H9 (cell line): Measurements from ENCODE around the gene SH3BP5. TPM values are rescaled to one million over a fixed set of nuclear protein-coding genes. Genes with fewer than 3 reads are reported as not detected.

Experiments
- DNase-seq: peaks from one replicate; pipeline ENCODE4 v3.0.0-alpha.2; 2017
- H2AFZ ChIP-seq: one replicate; pipeline ENCODE4 v1.6.1; 2013; ENCODE audit warnings: mild to moderate bottlenecking, low read length, control low read depth, moderate library complexity
- H2AK5ac ChIP-seq: 2 replicates; pipeline ENCODE4 v1.6.1; 2013; ENCODE audit warnings: low read length, control low read depth, mixed read lengths; ENCODE audit not compliant: insufficient read length
- H2BK120ac ChIP-seq: one replicate; pipeline ENCODE4 v1.6.1; 2013; ENCODE audit warnings: low read depth, mild to moderate bottlenecking, low read length, control low read depth, inconsistent platforms; ENCODE audit not compliant: poor library complexity, severe bottlenecking
- H2BK12ac ChIP-seq: 2 replicates; pipeline ENCODE4 v1.6.1; 2013; ENCODE audit warnings: low read length, control low read depth, mixed read lengths, low read depth; ENCODE audit not compliant: insufficient read length
- H2BK15ac ChIP-seq: 2 replicates; pipeline ENCODE4 v1.6.1; 2013; ENCODE audit warnings: low read depth, low read length, control low read depth
- H2BK20ac ChIP-seq: one replicate; pipeline ENCODE4 v1.6.1; 2013; ENCODE audit warnings: low read depth, mild to moderate bottlenecking, low read length, control low read depth, inconsistent platforms; ENCODE audit not compliant: poor library complexity, severe bottlenecking
- H2BK5ac ChIP-seq: 2 replicates; pipeline ENCODE4 v1.6.1; 2013; ENCODE audit warnings: low read length, control low read depth, mixed read lengths; ENCODE audit not compliant: insufficient read length
- H3K14ac ChIP-seq: 2 replicates; pipeline ENCODE4 v1.6.1; 2013; ENCODE audit warnings: low read length, control low read depth; ENCODE audit not compliant: insufficient read depth
- H3K18ac ChIP-seq: 2 replicates; pipeline ENCODE4 v1.6.1; 2013; ENCODE audit warnings: low read depth, mild to moderate bottlenecking, mixed read lengths, low read length, control low read depth; ENCODE audit not compliant: insufficient read length
- H3K23ac ChIP-seq: 2 replicates; pipeline ENCODE4 v1.6.1; 2013; ENCODE audit warnings: low read length, control low read depth, mixed read lengths, low read depth; ENCODE audit not compliant: insufficient read length
- H3K23me2 ChIP-seq: 2 replicates; pipeline ENCODE4 v1.6.1; 2013; ENCODE audit warnings: low read depth, mild to moderate bottlenecking, mixed read lengths, low read length, control low read depth; ENCODE audit not compliant: insufficient read length, poor library complexity, severe bottlenecking
- H3K27ac ChIP-seq: 2 replicates; pipeline ENCODE4 v1.5.1; 2013; ENCODE audit warnings: low read length, control low read depth, mixed read lengths, low read depth; ENCODE audit not compliant: insufficient read length
- H3K27me3 ChIP-seq: 2 replicates; pipeline ENCODE4 v1.6.1; 2013; ENCODE audit warnings: low read length, control low read depth, inconsistent platforms; ENCODE audit not compliant: insufficient read depth
- H3K4ac ChIP-seq: 2 replicates; pipeline ENCODE4 v1.6.1; 2013; ENCODE audit warnings: low read depth, mild to moderate bottlenecking, control low read depth, inconsistent platforms, low read length, moderate library complexity
- H3K4me1 ChIP-seq: 2 replicates; pipeline ENCODE4 v1.6.1; 2013; ENCODE audit warnings: low read length, control low read depth, inconsistent platforms; ENCODE audit not compliant: insufficient read depth
- H3K4me2 ChIP-seq: 2 replicates; pipeline ENCODE4 v1.6.1; 2013; ENCODE audit warnings: low read length, control low read depth, mixed read lengths; ENCODE audit not compliant: insufficient read length, insufficient read depth
- H3K56ac ChIP-seq: 2 replicates; pipeline ENCODE4 v1.6.1; 2013; ENCODE audit warnings: low read depth, mild to moderate bottlenecking, mixed read lengths, low read length, control low read depth; ENCODE audit not compliant: insufficient read length
- H3K79me1 ChIP-seq: 2 replicates; pipeline ENCODE4 v1.6.1; 2013; ENCODE audit warnings: low read depth, mild to moderate bottlenecking, moderate library complexity, low read length, control low read depth, inconsistent platforms; ENCODE audit not compliant: insufficient read depth, poor library complexity, severe bottlenecking
- H3K79me2 ChIP-seq: 2 replicates; pipeline ENCODE4 v1.6.1; 2013; ENCODE audit warnings: low read length, control low read depth, inconsistent platforms; ENCODE audit not compliant: insufficient read depth
- H3K9ac ChIP-seq: 2 replicates; pipeline ENCODE4 v1.6.1; 2013; ENCODE audit warnings: low read length, control low read depth, mixed read lengths; ENCODE audit not compliant: insufficient read length; ENCODE audit errors: extremely low read depth
- H3K9me3 ChIP-seq: one replicate; pipeline ENCODE4 v1.6.1; 2013; ENCODE audit warnings: low read depth, low read length, inconsistent platforms; ENCODE audit not compliant: control insufficient read depth
- H3T11ph ChIP-seq: one replicate; pipeline ENCODE4 v1.6.1; 2013; ENCODE audit warnings: mild to moderate bottlenecking, low read length, control low read depth, inconsistent platforms
- H4K20me1 ChIP-seq: one replicate; pipeline ENCODE4 v1.6.1; 2013; ENCODE audit not compliant: control insufficient read depth, insufficient read length, insufficient read depth
- H4K5ac ChIP-seq: 2 replicates; pipeline ENCODE4 v1.6.1; 2013; ENCODE audit warnings: low read depth, mild to moderate bottlenecking, mixed read lengths, low read length, control low read depth; ENCODE audit not compliant: insufficient read length
- H4K8ac ChIP-seq: replicated peaks from 2 replicates; pipeline ENCODE4 v1.6.1; 2013; ENCODE audit warnings: low read length, control low read depth, mixed read lengths, low read depth; ENCODE audit not compliant: insufficient read length
- H4K91ac ChIP-seq: 2 replicates; pipeline ENCODE4 v1.6.1; 2013; ENCODE audit warnings: low read depth, mild to moderate bottlenecking, moderate library complexity, mixed read lengths, low read length, control low read depth; ENCODE audit not compliant: insufficient read length
- H3K27ac Mint-ChIP-seq, 3 experiments: 2 replicates in 2 of 3; 3 replicates in 1 of 3; pipeline ENCODE4 v1.8.0; 2020 to 2021; ENCODE audit warnings: mixed read lengths in 3 of 3, mild to moderate bottlenecking in 1 of 3, moderate library complexity in 1 of 3
- H3K27me3 Mint-ChIP-seq: 2 replicates; pipeline ENCODE4 v1.8.0; 2021; ENCODE audit warnings: low read depth, mild to moderate bottlenecking, moderate library complexity, mixed read lengths
- H3K36me3 Mint-ChIP-seq, 3 experiments: 2 replicates in 2 of 3; 3 replicates in 1 of 3; pipeline ENCODE4 v1.8.0; 2020 to 2021; ENCODE audit warnings: low read depth in 3 of 3, mixed read lengths in 3 of 3; ENCODE audit not compliant: insufficient read depth in 1 of 3
- H3K4me1 Mint-ChIP-seq, 2 experiments: 2 replicates each; pipeline ENCODE4 v1.8.0; 2020; ENCODE audit warnings: mixed read lengths in 2 of 2
- H3K4me3 Mint-ChIP-seq, 2 experiments: 2 replicates in 1 of 2; 3 replicates in 1 of 2; pipeline ENCODE4 v1.8.0; 2020 to 2021; ENCODE audit warnings: mild to moderate bottlenecking in 2 of 2, mixed read lengths in 2 of 2, moderate library complexity in 1 of 2
- H3K9me3 Mint-ChIP-seq, 2 experiments: 2 replicates in 1 of 2; 3 replicates in 1 of 2; pipeline ENCODE4 v1.8.0; 2020; ENCODE audit warnings: mild to moderate bottlenecking in 2 of 2, mixed read lengths in 2 of 2, moderate library complexity in 1 of 2
- CTCF ChIP-seq: fragments of 200-600 bp; sonication (generic); conservative IDR thresholded peaks from 3 replicates; pipeline ENCODE4 v1.8.0; 2021; ENCODE audit warnings: antibody characterized with exemption, mild to moderate bottlenecking
- total RNA-seq: library from RNA; stranded (reverse); gene quantifications from 2 replicates; pipeline ENCODE4 v1.2.1, GENCODE V29; 2021

The SH3BP5 gene
- total RNA-seq, 1 experiment from 2014 or later = 6.8 TPM

DNA sequence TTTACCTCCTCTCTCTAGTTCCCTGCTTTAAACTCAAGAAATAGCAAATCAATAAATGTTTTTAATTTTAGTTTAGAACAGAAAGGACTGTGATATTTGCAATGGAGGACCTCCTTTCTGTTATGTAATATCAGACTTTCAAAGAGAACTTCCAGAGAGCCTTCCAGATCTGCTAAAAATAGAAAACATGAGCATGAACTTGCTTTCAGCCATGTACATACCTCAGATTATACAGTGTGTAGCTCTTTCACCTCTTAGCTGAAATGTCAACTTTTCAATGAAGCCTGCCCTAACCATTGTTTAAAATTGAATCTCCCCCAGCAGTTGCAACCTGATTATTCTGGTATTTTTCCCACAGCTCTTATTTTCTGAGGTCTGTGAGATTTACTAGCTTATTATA is 113.7 kb downstream of the SH3BP5 start:
- H4K8ac ChIP-seq = no peak overlapping the region
- H3K4ac ChIP-seq = no peak overlapping the region
- H2BK120ac ChIP-seq = no peak overlapping the region
- no peaks in the 10 kb centered on the region for H3K4me1 ChIP-seq
- H2AFZ ChIP-seq = no peak overlapping the region
- no peaks in the 10 kb centered on the region for H3K79me1 ChIP-seq
- no peak overlapping the region for H3K4me2 ChIP-seq
- H4K20me1 ChIP-seq = no peaks in the 10 kb centered on the region
- no peaks in the 10 kb centered on the region for H3K9me3 ChIP-seq
- Mint-ChIP-seq H3K36me3 (peaks cover 6 to 73% (median 44%) of the 10 kb centered on the region in 3 experiments; a peak in 6 of 7 replicates), H3K4me3 (no peak overlapping the region), H3K27ac (no peak overlapping the region; a peak in 1 of 7 replicates), H3K9me3 (no peaks in the 10 kb centered on the region), H3K4me1 (no peaks in the 10 kb centered on the region), H3K27me3 (no peaks in the 10 kb centered on the region)
- H3K9ac ChIP-seq = no peak overlapping the region
- TF ChIP-seq CTCF = no peak
- H2BK15ac ChIP-seq = no peak overlapping the region
- H3K14ac ChIP-seq = no peak overlapping the region
- H4K5ac ChIP-seq = no peak overlapping the region
- H3K27ac ChIP-seq = no peak overlapping the region
- H3K56ac ChIP-seq = no peak overlapping the region
- no peak for DNase-seq
- H3K23me2 ChIP-seq = no peaks in the 10 kb centered on the region
- H2AK5ac ChIP-seq = no peak overlapping the region
- H3K23ac ChIP-seq = no peak overlapping the region
- no peak overlapping the region for H3K18ac ChIP-seq
- no peaks in the 10 kb centered on the region for H3K79me2 ChIP-seq
- no peaks in the 10 kb centered on the region for H3K27me3 ChIP-seq
- H4K91ac ChIP-seq = no peak overlapping the region
- H2BK20ac ChIP-seq = no peak overlapping the region
- H2BK12ac ChIP-seq = no peak overlapping the region
- H3T11ph ChIP-seq = no peak overlapping the region
- H2BK5ac ChIP-seq = no peak overlapping the region
